ENCODE data around the gene RFFL.

GRCh38 chr17:35065880-35066279 lies 2.4 kb upstream of the RFFL start:
- no peak for TF ChIP-seq POLR2A (IDR thresholded peaks at IDR 0.05)
- TF ChIP-seq POLR2AphosphoS5 (IDR thresholded peaks at IDR 0.05) = no peak
- TF ChIP-seq CTCF (IDR thresholded peaks at IDR 0.05) = no peak

Measured in prostate gland (tissue), 2 donors.